ENCODE data around the gene LUZP2. TPM values are rescaled to one million over a fixed set of nuclear protein-coding genes. Genes with fewer than 3 reads are reported as not detected.

LUZP2 gene
- total and polyA plus RNA-seq, 2 donors = 0.41 to 26.4 TPM

DNA sequence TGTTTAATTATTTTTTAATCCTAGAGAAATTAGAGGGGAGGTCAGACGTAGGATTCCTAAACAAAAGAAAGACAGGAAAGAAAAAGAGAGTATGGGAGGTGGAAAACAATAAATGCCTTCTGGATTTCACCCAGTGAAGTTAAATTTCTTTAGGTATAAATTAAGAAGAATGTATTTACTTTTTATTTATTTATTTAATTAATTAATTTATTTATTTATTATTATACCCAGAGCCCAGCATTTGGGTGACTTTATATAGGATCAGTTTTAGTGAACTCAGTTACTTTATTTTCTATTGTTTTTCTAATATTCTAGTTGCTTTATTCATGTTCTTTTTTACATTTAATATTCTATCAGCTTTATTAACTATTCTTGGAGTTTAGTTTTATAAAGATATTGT lies 551.8 kb downstream of the LUZP2 start:
- no peaks in the 10 kb centered on the region for H3K4me1 ChIP-seq (ENCODE audit: insufficient read depth)
- 88% methylated on average over 1 of the region's 1 CpG for WGBS
- no peak overlapping the region for H3K27ac ChIP-seq (ENCODE audit: low read depth)
- no peak for DNase-seq (ENCODE audit: extremely low spot score)
- no peaks in the 10 kb centered on the region for H3K36me3 ChIP-seq (ENCODE audit: insufficient read depth)
- no peak overlapping the region for H3K4me3 ChIP-seq (ENCODE audit: low read depth, low read length)

DNA sequence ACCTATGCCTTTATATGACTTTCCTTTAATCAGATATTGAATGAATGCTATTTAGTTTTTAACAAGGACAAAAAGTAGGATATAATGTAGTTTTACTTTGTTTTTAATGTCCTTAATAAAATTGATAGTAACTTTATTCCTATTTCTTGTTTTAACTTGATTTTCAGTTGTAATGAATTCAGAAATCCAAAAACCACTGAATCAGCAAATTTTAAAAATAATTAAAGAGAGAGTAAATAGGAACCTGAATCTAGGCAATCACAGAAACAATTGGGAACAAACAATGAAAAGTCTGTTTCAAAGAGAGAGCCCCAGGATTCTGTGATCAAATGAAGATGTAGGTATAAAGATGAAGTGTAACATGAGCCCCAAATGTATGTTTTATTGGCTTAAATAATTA lies 556.0 kb downstream of the LUZP2 start:
- no peaks in the 10 kb centered on the region for H3K4me1 ChIP-seq (ENCODE audit: insufficient read depth)
- H3K4me3 ChIP-seq (ENCODE audit: low read depth, low read length) = no peak overlapping the region
- no peaks in the 10 kb centered on the region for H3K36me3 ChIP-seq (ENCODE audit: insufficient read depth)
- no peak for DNase-seq (ENCODE audit: extremely low spot score)
- H3K27ac ChIP-seq (ENCODE audit: low read depth) = no peak overlapping the region

DNA sequence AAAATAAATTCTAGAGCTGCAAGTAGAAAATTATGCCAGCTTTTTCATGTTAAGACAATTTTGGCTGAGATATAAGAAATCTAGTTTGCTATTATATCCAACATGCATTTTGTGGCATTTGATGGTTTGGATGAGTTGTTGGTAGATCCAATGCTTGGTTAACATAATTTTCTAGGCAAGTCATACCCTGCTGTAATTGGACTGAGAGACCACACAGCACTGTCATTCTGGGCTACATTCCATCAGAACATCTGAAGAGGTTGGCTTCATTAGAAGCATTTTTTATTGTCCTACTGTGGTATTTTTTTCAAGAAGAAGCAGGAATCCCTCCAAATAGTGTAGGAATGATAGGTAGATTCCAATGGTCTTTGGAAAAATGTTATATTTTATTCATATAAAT lies 561.0 kb downstream of the LUZP2 start:
- Histone ChIP-seq H3K36me3 (ENCODE audit: insufficient read depth) (no peaks in the 10 kb centered on the region), H3K4me3 (ENCODE audit: low read depth, low read length) (no peak overlapping the region), H3K4me1 (ENCODE audit: insufficient read depth) (no peaks in the 10 kb centered on the region), H3K27ac (ENCODE audit: low read depth) (no peak overlapping the region)
- DNase-seq (ENCODE audit: extremely low spot score) = no peak

DNA sequence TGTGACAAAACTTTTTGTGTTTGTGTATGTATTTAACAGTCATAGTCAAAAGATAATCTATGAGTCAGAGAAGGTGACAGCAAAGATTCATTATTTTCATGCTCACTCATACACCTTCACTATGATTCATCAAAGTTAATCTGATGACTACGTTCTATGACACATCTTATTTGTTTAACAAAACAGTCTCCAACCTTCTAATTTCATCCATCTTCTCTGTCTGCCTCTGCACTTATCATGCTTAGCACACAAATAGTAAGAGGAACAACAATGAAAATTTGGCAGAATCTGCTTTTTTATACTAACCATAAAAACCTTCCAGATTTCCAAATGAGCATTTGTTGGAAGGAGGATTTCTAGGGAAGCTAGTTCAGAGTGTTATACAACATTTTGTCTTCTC lies 568.9 kb downstream of the LUZP2 start:
- 36% methylated on average over 1 of the region's 1 CpG for WGBS
- H3K4me3 ChIP-seq (ENCODE audit: low read depth, low read length) = no peak overlapping the region
- no peaks in the 10 kb centered on the region for H3K4me1 ChIP-seq (ENCODE audit: insufficient read depth)
- no peak for DNase-seq (ENCODE audit: extremely low spot score)
- H3K36me3 ChIP-seq (ENCODE audit: insufficient read depth) = no peaks in the 10 kb centered on the region
- H3K27ac ChIP-seq (ENCODE audit: low read depth) = no peak overlapping the region

DNA sequence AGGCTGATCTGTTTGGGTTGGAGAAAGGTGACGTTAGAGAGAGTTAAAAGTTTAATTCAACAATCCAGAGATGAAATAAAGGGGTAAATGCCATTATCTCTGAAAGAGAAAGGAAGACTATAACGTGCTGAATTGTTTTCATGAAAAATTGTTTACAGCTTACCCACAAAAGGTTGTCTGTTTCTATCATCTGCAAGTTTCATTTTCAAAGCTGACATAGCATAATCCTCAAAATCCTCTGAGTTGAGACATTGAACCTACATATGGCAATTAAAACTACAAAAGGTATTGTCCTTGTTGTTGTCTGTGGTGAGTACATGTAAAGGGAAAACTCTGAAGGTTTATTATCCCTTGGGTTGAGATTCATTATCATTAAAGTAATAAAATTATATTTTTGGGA lies 569.9 kb downstream of the LUZP2 start:
- H3K4me3 ChIP-seq (ENCODE audit: low read depth, low read length) = no peak overlapping the region
- DNase-seq (ENCODE audit: extremely low spot score) = no peak
- WGBS = 32% methylated on average over 2 of the region's 2 CpGs
- no peaks in the 10 kb centered on the region for H3K36me3 ChIP-seq (ENCODE audit: insufficient read depth)
- H3K4me1 ChIP-seq (ENCODE audit: insufficient read depth) = no peaks in the 10 kb centered on the region
- H3K27ac ChIP-seq (ENCODE audit: low read depth) = no peak overlapping the region

DNA sequence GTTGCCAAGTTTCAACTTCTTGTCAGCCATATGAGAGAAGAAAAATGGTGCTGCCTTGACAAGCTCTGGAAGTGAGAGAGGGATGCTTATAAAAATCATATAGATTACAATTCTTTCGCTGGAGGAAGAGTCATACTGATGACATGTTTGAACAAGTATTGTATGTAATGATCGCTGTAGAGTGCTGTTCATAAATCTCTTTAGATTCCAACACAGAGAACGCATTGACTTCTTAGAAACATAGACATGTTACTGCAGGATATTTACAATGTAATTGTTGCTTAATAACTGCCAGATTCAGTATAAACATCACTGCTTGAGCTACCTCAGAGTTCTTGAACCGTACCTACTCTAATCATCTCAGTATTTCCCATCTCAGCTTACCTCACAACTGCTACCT lies 571.6 kb downstream of the LUZP2 start:
- DNase-seq (ENCODE audit: extremely low spot score) = no peak
- no peaks in the 10 kb centered on the region for H3K36me3 ChIP-seq (ENCODE audit: insufficient read depth)
- 78% methylated on average over 4 of the region's 4 CpGs for WGBS
- no peak overlapping the region for H3K4me3 ChIP-seq (ENCODE audit: low read depth, low read length)
- H3K4me1 ChIP-seq (ENCODE audit: insufficient read depth) = no peaks in the 10 kb centered on the region
- no peak overlapping the region for H3K27ac ChIP-seq (ENCODE audit: low read depth)

DNA sequence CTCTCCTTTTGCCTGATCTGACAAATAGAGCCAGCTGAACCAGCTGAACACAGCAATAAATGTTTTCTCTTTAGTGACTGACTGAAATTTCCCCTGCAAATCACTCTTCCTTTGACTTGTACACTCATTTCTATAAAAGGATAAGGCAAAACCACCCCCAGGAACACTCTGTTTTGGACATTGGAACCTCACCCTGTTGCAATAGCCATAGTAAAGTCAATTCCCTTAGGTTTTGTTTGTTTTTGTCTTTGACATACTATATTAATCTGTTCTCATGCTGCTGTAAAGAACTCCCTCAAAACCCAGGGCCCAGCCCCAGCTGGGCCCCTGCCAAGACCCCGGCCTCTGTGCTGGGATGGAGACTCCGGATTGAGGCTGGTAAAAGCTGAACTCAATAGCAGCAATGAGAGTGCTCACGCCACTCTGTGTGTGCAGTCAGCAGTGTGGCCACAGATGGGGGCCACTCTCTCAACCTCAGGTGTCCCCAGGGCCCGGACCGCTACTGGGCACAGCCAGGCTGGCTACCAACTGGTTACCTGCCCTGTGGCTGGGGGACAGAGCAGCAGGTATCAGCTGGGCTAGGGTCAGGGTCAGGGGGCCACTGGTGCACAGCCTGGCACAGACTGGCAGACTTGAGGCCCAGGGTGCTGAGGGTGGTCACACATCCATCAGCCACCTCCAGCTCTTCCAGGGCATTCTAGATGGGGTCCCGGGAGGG lies 597.4 kb downstream of the LUZP2 start:
- WGBS = 90% methylated on average over 6 of the region's 6 CpGs
- H3K4me1 ChIP-seq (ENCODE audit: insufficient read depth) = no peaks in the 10 kb centered on the region
- no peak overlapping the region for H3K27ac ChIP-seq (ENCODE audit: low read depth)
- H3K4me3 ChIP-seq (ENCODE audit: low read depth, low read length) = no peak overlapping the region
- H3K36me3 ChIP-seq (ENCODE audit: insufficient read depth) = no peaks in the 10 kb centered on the region
- DNase-seq (ENCODE audit: extremely low spot score) = no peak

DNA sequence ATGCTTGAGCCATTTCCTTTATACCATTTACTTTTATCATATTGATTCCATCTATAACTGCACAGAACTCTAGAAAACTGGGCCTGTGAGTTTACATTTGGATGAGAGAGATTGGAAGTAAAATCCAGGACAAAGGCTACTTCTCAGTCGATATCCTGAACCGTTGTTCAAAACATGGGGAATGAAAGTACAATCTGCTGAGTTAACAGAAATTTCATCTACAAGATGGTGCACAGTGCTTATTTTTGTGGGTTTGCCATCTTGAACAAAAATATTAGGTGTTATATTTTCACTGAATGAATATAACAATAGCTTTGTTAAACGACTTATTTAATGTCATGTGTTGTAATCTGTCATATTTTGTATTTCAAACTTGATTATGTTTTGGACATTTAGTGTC lies 622.6 kb downstream of the LUZP2 start:
- WGBS = 89% methylated on average over 3 of the region's 3 CpGs
- no peak overlapping the region for H3K27ac ChIP-seq (ENCODE audit: low read depth)
- H3K4me1 ChIP-seq (ENCODE audit: insufficient read depth) = no peaks in the 10 kb centered on the region
- no peaks in the 10 kb centered on the region for H3K36me3 ChIP-seq (ENCODE audit: insufficient read depth)
- DNase-seq (ENCODE audit: extremely low spot score) = no peak
- H3K4me3 ChIP-seq (ENCODE audit: low read depth, low read length) = no peak overlapping the region

Small RNA genes lying within 50 kb of the gene (small RNA-seq; reads per million reads assigned to genes)
- not detected for gene RF00019

Data from urinary bladder (tissue), 4 donors.